Measurements from ENCODE around the gene PTH2.

Gene PTH2

GRCh38 chr19:49409441-49410029 is 13.7 kb downstream of the PTH2 start:
- DNase-seq (ENCODE audit: low spot score), result peak; percentile 52

- DNase-seq (ENCODE audit: low spot score), result no peak
These were observed 14.3 kb downstream of the PTH2 start for GRCh38 chr19:49408816-49409440.

GRCh38 chr19:49407482-49408015 is 15.7 kb downstream of the PTH2 start:
- DNase-seq (ENCODE audit: low spot score), result no peak

- no peak for DNase-seq (ENCODE audit: low spot score)
These were observed 16.2 kb downstream of the PTH2 start for GRCh38 chr19:49407079-49407478.

GRCh38 chr19:49403404-49404187 is 19.6 kb downstream of the PTH2 start:
- DNase-seq (ENCODE audit: low spot score), result peak; percentile 51

GRCh38 chr19:49400029-49400428 is 23.2 kb downstream of the PTH2 start:
- no peak for DNase-seq (ENCODE audit: low spot score)

- DNase-seq (ENCODE audit: low spot score), result no peak
These were observed 24.3 kb downstream of the PTH2 start for GRCh38 chr19:49398931-49399330.

GRCh38 chr19:49398001-49398615 is 25.1 kb downstream of the PTH2 start:
- no peak for DNase-seq (ENCODE audit: low spot score)

- DNase-seq (ENCODE audit: low spot score), result no peak
These were observed 26.3 kb downstream of the PTH2 start for GRCh38 chr19:49396738-49397505.

GRCh38 chr19:49395581-49396407 is 27.4 kb downstream of the PTH2 start:
- no peak for DNase-seq (ENCODE audit: low spot score)

- DNase-seq (ENCODE audit: low spot score), result no peak
These were observed 29.4 kb downstream of the PTH2 start for GRCh38 chr19:49393881-49394280.

GRCh38 chr19:49391581-49392399 is 31.5 kb downstream of the PTH2 start:
- peak; percentile 77 for DNase-seq (ENCODE audit: low spot score)

- peak; percentile 73 for DNase-seq (ENCODE audit: low spot score)
These were observed 32.3 kb downstream of the PTH2 start for GRCh38 chr19:49390929-49391359.

GRCh38 chr19:49390131-49390928 is 32.9 kb downstream of the PTH2 start:
- DNase-seq (ENCODE audit: low spot score), result no peak

GRCh38 chr19:49389406-49389805 is 33.8 kb downstream of the PTH2 start:
- no peak for DNase-seq (ENCODE audit: low spot score)

- peak; percentile 91 for DNase-seq (ENCODE audit: low spot score)
These were observed 35.3 kb downstream of the PTH2 start, which contains the start of gene KASH5 for GRCh38 chr19:49387936-49388372. Gene KASH5, plus strand, starts transcription at chr19:49388249. Its CDS starts 2,635 bp downstream, at chr19:49390884.

GRCh38 chr19:49383599-49383998 is 39.6 kb downstream of the PTH2 start:
- no peak for DNase-seq (ENCODE audit: low spot score)

GRCh38 chr19:49382639-49383038 is 40.6 kb downstream of the PTH2 start:
- no peak for DNase-seq (ENCODE audit: low spot score)

GRCh38 chr19:49380391-49380790 is 42.9 kb downstream of the PTH2 start:
- no peak for DNase-seq (ENCODE audit: low spot score)

All from germinal center (tissue), 1 donor.